ENCODE data around the gene TCL1B. TPM values are rescaled to one million over a fixed set of nuclear protein-coding genes. Genes with fewer than 3 reads are reported as not detected.

Gene TCL1B
- polyA plus RNA-seq, 3 donors, result not detected

- peaks cover 5 to 8% (median 6%) of the 10 kb centered on the region in 3 donors for H3K27me3 Mint-ChIP-seq (ENCODE audit: low read depth in 3 of 3)
- intact Hi-C loops (cut with micrococcal nuclease), result no loop called here
- no peak overlapping the region for H3K9ac ChIP-seq (ENCODE audit: insufficient read depth, low read length, poor library complexity, severe bottlenecking)
- H3K9me3 Mint-ChIP-seq, result peaks cover 0 to 5% (median 0%) of the 10 kb centered on the region in 7 donors
- DNase-seq, result no peak
- no peaks in the 10 kb centered on the region for H3K4me1 ChIP-seq (ENCODE audit: control insufficient read depth in 1 of 2, insufficient read depth in 2 of 2, low read length in 2 of 2)
- no peak overlapping the region for H3K4me3 ChIP-seq (replicated peaks in 1 of 3; ENCODE audit: low read depth in 2 of 3, low read length in 3 of 3)
- H2AFZ ChIP-seq (ENCODE audit: insufficient read depth, low read depth, low read length, poor library complexity, severe bottlenecking), result no peak overlapping the region
- H3K4me3 Mint-ChIP-seq, result no peak overlapping the region
- no peaks in the 10 kb centered on the region for H4K20me1 ChIP-seq (ENCODE audit: insufficient read depth, low read length)
- H3K9me3 ChIP-seq (replicated peaks in 1 of 2; ENCODE audit: control insufficient read depth in 1 of 2, insufficient read depth in 1 of 2, low read length in 2 of 2), result no peaks in the 10 kb centered on the region
- H3K27ac Mint-ChIP-seq, result no peak overlapping the region
- no peak overlapping the region for H3K27ac ChIP-seq (ENCODE audit: low read depth in 1 of 2, low read length in 2 of 2)
- 63% methylated on average over 2 of the region's 4 CpGs for WGBS (ENCODE audit: insufficient coverage)
- no peaks in the 10 kb centered on the region for H3K36me3 ChIP-seq (replicated peaks in 1 of 2; ENCODE audit: control insufficient read depth in 1 of 2, insufficient read depth in 2 of 2, low read length in 2 of 2)
- no peak for TF ChIP-seq CTCF (IDR thresholded peaks at IDR 0.05)
- H3K79me2 ChIP-seq (ENCODE audit: insufficient read depth, low read length), result no peaks in the 10 kb centered on the region
- no peaks in the 10 kb centered on the region for H3K36me3 Mint-ChIP-seq
- H3K27me3 ChIP-seq (ENCODE audit: control insufficient read depth in 2 of 2, insufficient read depth in 2 of 2, low read length in 2 of 2), result no peaks in the 10 kb centered on the region
- no peaks in the 10 kb centered on the region for H3K4me1 Mint-ChIP-seq
- no peak overlapping the region for H3K4me2 ChIP-seq (replicated peaks; ENCODE audit: extremely low read depth, low read length, poor library complexity, severe bottlenecking)
Measured at GRCh38 chr14:95679148-95679815, 6.9 kb upstream of the TCL1B start.

GRCh38 chr14:95679998-95680735 is 6.1 kb upstream of the TCL1B start:
- Histone ChIP-seq H2AFZ (ENCODE audit: insufficient read depth, low read depth, low read length, poor library complexity, severe bottlenecking) (no peak overlapping the region), H3K27me3 (ENCODE audit: control insufficient read depth in 2 of 2, insufficient read depth in 2 of 2, low read length in 2 of 2) (no peaks in the 10 kb centered on the region), H3K36me3 (replicated peaks in 1 of 2; ENCODE audit: control insufficient read depth in 1 of 2, insufficient read depth in 2 of 2, low read length in 2 of 2) (no peaks in the 10 kb centered on the region), H3K4me2 (replicated peaks; ENCODE audit: extremely low read depth, low read length, poor library complexity, severe bottlenecking) (no peak overlapping the region), H3K4me1 (ENCODE audit: control insufficient read depth in 1 of 2, insufficient read depth in 2 of 2, low read length in 2 of 2) (no peaks in the 10 kb centered on the region), H3K27ac (ENCODE audit: low read depth in 1 of 2, low read length in 2 of 2) (no peak overlapping the region), H3K9ac (ENCODE audit: insufficient read depth, low read length, poor library complexity, severe bottlenecking) (no peak overlapping the region), H3K79me2 (ENCODE audit: insufficient read depth, low read length) (no peaks in the 10 kb centered on the region), H4K20me1 (ENCODE audit: insufficient read depth, low read length) (no peaks in the 10 kb centered on the region), H3K9me3 (replicated peaks in 1 of 2; ENCODE audit: control insufficient read depth in 1 of 2, insufficient read depth in 1 of 2, low read length in 2 of 2) (no peaks in the 10 kb centered on the region), H3K4me3 (replicated peaks in 1 of 3; ENCODE audit: low read depth in 2 of 3, low read length in 3 of 3) (no peak overlapping the region)
- no peak overlapping the region for H3K4me3 Mint-ChIP-seq
- WGBS (ENCODE audit: insufficient coverage), result 56% methylated on average over 3 of the region's 8 CpGs
- peaks cover 0 to 3% (median 0%) of the 10 kb centered on the region in 7 donors for H3K9me3 Mint-ChIP-seq
- H3K4me1 Mint-ChIP-seq, result no peaks in the 10 kb centered on the region
- peaks cover 6 to 8% (median 6%) of the 10 kb centered on the region in 3 donors for H3K27me3 Mint-ChIP-seq (ENCODE audit: low read depth in 3 of 3)
- TF ChIP-seq CTCF (IDR thresholded peaks at IDR 0.05), result no peak
- intact Hi-C loops (cut with micrococcal nuclease), result loop anchor here in 1 of 2 donors (10.0 kb wide), 1 partner anchor 235 kb away; no protein-coding TSS in a partner anchor
- no peak overlapping the region for H3K27ac Mint-ChIP-seq
- no peaks in the 10 kb centered on the region for H3K36me3 Mint-ChIP-seq
- DNase-seq, result no peak

Data from CD14-positive monocyte (primary cell).